AG09309 (cell line): Measurements from ENCODE around the gene CLDN5.

Experiments
- DNase-seq: peaks from one replicate; pipeline ENCODE4 v3.0.0-alpha.2; 2010; ENCODE audit warnings: low read depth
- H3K4me3 ChIP-seq: 2 replicates; pipeline ENCODE4 v1.5.1; 2011; ENCODE audit warnings: mild to moderate bottlenecking, low read depth, low read length, moderate library complexity; ENCODE audit not compliant: control insufficient read depth
- TF ChIP-seq, protein P1 (sequence below): IDR thresholded peaks from 2 replicates; pipeline ENCODE4 v1.5.1; 2011; ENCODE audit warnings: mild to moderate bottlenecking, low read depth, low read length, inconsistent platforms; ENCODE audit not compliant: insufficient read depth, control insufficient read depth; ENCODE audit errors: missing control alignments

CLDN5 gene

DNA sequence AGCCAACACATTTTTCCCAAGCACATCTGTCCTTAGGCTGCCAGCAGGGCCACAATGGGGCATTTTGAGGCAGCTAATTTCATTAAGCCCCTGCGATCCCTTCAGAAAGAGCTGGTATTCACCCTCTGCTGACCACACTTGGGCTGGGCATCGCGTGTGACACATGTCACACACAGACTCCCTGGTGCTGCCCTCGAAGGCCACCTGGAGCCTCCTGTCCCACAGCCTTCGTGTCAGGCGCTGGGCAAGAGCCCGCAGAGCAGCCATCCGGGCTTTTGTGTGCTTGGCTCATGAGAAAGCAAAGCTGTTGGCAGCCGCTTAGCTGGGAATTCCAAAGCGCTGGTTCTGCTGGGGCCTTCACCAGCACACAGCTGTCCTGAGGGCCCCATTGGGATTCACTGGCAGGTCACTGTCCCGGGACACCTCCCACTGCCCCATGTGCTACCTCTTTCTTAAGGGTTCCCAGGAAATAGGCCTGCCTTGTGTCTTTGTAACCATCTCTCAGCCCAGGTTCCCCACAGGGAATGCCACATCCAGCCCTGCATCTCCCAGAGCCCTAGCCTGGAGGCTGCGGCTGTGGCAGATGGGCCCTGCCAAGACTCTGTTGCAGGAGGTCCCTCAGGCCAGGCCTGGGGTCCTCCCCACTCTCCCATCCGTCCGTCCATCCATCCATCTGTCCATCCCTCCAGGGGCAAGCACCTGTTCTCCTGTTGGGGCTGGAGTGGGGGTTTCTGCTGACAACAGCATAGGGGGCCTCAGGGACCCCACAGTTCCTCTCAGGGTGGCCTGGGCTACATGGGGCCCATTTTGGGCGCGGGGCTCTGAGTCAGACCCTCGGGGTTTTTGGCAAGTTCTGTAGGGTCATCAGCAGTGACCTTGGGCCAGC, 4.9 kb downstream of the CLDN5 start:
- TF ChIP-seq, protein P1, sequence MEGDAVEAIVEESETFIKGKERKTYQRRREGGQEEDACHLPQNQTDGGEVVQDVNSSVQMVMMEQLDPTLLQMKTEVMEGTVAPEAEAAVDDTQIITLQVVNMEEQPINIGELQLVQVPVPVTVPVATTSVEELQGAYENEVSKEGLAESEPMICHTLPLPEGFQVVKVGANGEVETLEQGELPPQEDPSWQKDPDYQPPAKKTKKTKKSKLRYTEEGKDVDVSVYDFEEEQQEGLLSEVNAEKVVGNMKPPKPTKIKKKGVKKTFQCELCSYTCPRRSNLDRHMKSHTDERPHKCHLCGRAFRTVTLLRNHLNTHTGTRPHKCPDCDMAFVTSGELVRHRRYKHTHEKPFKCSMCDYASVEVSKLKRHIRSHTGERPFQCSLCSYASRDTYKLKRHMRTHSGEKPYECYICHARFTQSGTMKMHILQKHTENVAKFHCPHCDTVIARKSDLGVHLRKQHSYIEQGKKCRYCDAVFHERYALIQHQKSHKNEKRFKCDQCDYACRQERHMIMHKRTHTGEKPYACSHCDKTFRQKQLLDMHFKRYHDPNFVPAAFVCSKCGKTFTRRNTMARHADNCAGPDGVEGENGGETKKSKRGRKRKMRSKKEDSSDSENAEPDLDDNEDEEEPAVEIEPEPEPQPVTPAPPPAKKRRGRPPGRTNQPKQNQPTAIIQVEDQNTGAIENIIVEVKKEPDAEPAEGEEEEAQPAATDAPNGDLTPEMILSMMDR: no peak
- H3K4me3 ChIP-seq: no peak overlapping the region
- DNase-seq: no peak

DNA sequence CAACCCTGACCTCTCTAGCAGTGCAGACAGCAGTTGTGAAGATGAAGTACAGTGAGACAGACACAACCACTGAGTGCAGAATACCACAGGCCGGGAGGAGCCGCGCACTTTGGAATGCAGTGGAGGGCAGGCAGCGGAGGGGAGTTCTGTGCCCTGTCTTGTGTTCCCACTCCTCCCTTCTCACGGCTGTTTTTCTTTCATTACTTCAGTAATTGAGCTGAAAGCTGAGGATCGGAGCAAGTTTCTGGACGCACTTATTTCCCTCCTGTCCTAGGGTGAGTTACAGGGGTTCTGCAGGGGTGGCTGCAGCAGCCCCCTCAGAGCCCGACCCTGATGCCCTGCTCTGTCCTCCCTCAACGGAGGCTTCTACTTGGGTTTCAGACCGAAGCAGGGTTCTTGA, 5.6 kb downstream of the CLDN5 start:
- H3K4me3 ChIP-seq: no peak overlapping the region
- TF ChIP-seq, protein P1: no peak
- DNase-seq: no peak

DNA sequence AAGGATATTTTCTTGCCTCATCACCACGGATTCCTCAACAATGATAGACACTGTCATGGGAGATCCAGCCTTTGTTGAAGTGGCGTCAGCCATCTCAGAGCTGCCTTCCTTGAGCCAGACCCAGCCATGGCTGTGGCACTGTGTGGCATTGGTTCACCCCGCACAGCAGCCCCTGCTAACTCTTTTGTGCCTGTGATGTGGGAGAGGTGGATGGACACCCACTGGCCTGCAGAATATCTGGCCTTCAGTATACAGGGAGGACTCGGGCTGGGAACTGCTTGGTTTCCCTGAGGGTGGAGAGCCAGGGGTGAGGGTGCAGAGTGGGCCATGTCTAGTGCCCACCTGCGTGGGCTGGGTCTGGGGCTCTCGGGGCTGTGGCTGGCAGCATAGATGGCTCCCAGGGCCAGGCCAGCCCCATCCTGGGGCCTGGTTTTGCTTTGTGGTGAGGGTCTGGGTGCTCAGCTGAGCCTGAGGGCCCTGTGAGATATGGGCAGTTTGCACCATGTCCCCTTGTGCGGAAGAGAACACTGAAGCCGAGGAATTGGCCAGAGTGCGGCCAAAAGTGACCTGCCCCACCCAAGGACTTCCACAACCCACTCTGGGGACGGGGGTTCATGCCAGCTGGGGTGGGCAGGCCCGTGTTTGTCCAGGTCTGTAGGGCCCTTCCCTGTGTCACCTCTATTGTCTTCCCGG, 6.1 kb downstream of the CLDN5 start:
- no peak for DNase-seq
- H3K4me3 ChIP-seq: no peak overlapping the region
- TF ChIP-seq, protein P1: no peak

DNA sequence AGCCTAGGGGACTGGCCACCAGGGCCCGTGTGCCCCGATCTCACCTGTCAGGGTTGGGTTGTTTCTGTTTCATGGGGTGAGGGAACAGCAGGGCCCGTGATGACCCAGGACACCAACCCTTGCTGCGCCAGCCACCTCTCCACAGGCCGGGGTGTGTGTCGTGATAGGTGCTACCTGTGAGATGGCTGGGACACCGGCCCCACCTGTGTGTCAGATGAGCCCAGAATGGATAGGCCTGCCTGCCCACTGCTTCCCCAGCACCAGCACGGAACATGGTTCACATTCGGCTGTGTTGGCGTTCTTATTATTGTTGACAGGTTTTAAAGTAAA, 7.1 kb downstream of the CLDN5 start:
- no peak for DNase-seq
- H3K4me3 ChIP-seq: no peak overlapping the region
- TF ChIP-seq, protein P1: no peak

DNA sequence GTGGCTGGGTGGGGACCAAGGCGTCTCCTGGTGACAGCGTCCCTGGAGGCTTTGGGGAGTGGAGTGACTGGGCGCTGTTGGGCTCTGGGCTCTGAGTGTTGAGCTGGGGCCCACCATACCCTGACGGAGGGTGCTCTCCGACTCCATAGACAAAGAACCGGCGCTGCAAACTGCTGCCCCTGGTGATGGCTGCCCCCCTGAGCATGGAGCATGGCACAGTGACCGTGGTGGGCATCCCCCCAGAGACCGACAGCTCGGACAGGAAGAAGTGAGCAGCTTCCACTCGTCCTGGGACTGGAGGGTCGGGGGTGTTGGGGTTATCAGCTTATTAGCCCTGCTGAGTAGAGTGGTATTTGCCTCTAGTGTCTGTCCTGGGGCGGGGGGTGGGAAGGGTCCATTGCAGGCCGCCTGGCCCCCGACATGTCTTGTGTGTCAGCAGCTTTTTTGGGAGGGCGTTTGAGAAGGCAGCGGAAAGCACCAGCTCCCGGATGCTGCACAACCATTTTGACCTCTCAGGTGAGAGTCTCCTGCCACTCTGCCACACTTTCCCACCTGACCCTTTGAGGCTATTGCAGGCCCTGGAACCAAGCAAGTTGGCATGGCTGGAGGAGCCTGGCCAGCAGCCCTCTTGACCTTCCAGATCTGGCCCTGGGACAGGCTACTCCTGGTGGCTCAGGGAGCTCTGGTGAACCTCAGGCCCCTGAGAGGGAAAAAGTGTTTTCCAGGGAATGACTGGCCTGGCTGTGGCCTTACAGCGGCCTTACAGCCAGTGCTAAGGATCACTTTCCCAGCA, 7.6 kb downstream of the CLDN5 start:
- no peak overlapping the region for H3K4me3 ChIP-seq
- TF ChIP-seq, protein P1: no peak
- DNase-seq: no peak

DNA sequence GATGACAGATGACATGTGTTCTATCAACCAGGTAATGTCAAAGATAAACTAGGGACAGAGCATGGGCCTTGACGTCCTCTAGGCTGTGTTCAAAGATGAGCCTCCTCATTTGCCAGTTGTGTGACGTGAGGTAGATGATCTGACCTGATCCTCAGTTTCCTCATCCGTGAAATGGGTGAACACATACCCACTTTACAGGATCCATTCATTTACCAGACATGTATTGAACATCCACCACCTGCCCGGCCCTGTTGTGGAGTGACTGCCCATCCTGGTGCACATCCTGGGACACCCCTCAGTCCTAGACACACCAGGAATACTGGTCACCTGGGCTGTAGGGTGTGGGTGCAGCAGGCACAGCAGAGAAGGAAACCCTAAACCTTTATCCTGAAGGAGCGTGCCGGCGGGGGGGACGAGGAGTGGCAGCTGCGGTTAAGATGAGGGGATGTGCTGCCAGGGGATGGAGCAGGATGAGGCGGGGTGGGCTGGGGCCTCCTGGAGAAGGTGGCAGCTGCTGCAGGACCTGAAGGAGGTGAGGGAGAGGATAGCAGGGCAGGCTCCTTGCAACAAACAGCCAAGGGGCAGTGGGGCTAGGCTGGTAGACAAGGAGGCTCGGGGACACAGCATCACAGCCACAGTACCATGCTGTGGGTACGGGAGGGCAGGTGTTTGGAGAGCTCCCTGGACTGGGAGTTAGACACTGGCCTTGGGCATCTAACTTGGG, 8.4 kb downstream of the CLDN5 start:
- H3K4me3 ChIP-seq: no peak overlapping the region
- TF ChIP-seq, protein P1: no peak
- DNase-seq: no peak
